K562 (cell line): ENCODE results near the gene PCGF6. TPM values are rescaled to one million over a fixed set of nuclear protein-coding genes. Genes with fewer than 3 reads are reported as not detected.

Source experiments
- ATF2 ChIP-seq: sonication (generic); formaldehyde crosslinking; IDR thresholded peaks from 2 replicates; pipeline ENCODE4 v1.8.1; 2022; ENCODE audit warnings: missing genetic modification reagents
- MGA ChIP-seq: fragments of 450-650 bp; IDR thresholded peaks from 2 replicates; pipeline ENCODE4 v1.6.1; 2016; ENCODE audit warnings: mild to moderate bottlenecking, moderate library complexity
- RBM22 ChIP-seq: fragments of 200-400 bp; formaldehyde crosslinking; IDR thresholded peaks from 2 replicates; pipeline ENCODE4 v1.6.1; 2018; ENCODE audit warnings: low read length, low read depth; ENCODE audit not compliant: poor library complexity, severe bottlenecking
- SIX5 ChIP-seq, 2 experiments: IDR thresholded peaks; 2 replicates each; pipeline ENCODE4 v1.6.1; 2011; ENCODE audit warnings: low read length in 2 of 2, borderline replicate concordance in 1 of 2, low read depth in 1 of 2, mild to moderate bottlenecking in 1 of 2, moderate library complexity in 1 of 2; ENCODE audit not compliant: insufficient read depth in 1 of 2
- SRF ChIP-seq, 2 experiments: fragments of 250-450, 450-650 bp in 1 of 2; sonication (Bioruptor Pico) in 1 of 2; sonication (generic) in 1 of 2; formaldehyde crosslinking; IDR thresholded peaks; 2 replicates each; pipeline versions ENCODE4 v1.5.0 to v1.5.1; 2020 to 2022; ENCODE audit warnings: mild to moderate bottlenecking in 1 of 2, missing genetic modification reagents in 1 of 2
- TAF1 ChIP-seq: IDR thresholded peaks from 2 replicates; pipeline ENCODE4 v1.6.1; 2011; ENCODE audit warnings: mild to moderate bottlenecking, low read length, moderate library complexity; ENCODE audit not compliant: insufficient read depth, control insufficient read depth, severe bottlenecking; ENCODE audit errors: extremely low read depth
- polyA plus RNA-seq, 8 experiments: library from polyadenylated mRNA; depleted of rRNA in 4 of 8; stranded (reverse) in 5 of 8; unstranded in 3 of 8; fragments of >200 nt; fragmentation: Nextera tagmentation in 2 of 8; fragmentation: Illumina TruSeq in 1 of 8; extraction: Ambion mirVana in 2 of 8; extraction: Trizol in 1 of 8; gene quantifications; 2 replicates each; pipeline versions ENCODE4 v1.2.1 to v1.2.3, GENCODE V29; 2011 to 2014; ENCODE audit warnings: inconsistent platforms in 1 of 8, missing spikeins in 1 of 8
- total RNA-seq, 7 experiments: library from RNA; depleted of rRNA in 6 of 7; stranded (reverse); fragments of >200 nt in 6 of 7; fragmentation: Illumina TruSeq in 2 of 7; extraction: Trizol in 2 of 7; gene quantifications; 2 replicates each; pipeline versions ENCODE4 v1.2.1 to v1.2.3, GENCODE V29; 2011 to 2021; ENCODE audit warnings: low replicate concordance in 1 of 7
- TF ChIP-seq, protein P1 (sequence below): IDR thresholded peaks from 2 replicates; pipeline ENCODE4 v1.6.1; 2011; ENCODE audit warnings: borderline replicate concordance, low read depth, mild to moderate bottlenecking, moderate library complexity, low read length; ENCODE audit not compliant: insufficient read depth, poor library complexity, severe bottlenecking

PCGF6 gene
- total and polyA plus RNA-seq, 9 of the 15 experiments (the other 6 are each of a cell fraction or from before 2014, with no cell fraction given) = 8.4 to 24.6 (median 20.6) TPM

DNA sequence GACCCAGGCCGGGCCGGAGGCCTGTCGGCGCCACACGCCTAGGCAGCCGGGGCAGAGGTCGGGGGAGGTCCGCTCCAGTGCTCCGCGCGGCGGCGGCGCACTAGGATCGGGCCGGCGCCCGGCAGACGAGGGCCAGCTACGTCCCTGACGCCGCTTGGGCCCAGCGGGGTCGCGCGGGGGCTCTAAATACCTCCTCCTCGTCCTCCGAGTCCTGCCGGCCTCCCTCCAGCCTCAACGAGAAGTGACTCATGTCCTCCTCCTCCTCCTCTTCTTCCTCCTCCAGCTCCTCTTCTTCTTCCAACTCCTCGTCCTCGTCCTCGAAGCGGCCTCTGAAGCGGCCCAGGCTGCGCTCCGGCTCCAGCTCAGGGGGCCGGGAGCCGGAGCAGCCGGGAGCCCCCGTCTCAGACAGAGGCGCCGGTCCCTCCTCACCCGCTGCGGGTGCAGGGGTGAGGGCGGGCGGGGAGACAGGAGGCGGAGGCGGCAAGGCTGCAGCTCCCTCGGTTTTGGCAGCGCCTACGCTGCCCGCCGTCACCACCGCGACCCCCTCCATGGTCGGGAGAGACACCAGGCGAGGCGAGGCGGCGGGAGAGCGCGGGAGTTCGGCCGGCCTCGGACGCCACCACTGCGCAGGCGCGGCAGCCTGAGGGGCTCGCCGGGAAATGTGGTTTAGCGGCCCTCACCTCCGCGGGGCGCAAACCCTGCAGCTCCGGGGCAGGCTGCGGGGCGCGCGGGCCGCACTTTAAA lies at the start of gene PCGF6 (continued):
- TF ChIP-seq MGA (peak; percentile 77), ATF2 (CRISPR knock-in tag) (no peak), SRF (CRISPR knock-in tag; IDR thresholded peaks at IDR 0.05) (0 out of 4 replicates have a peak, but pooled peaks of 1 of the 2 experiments have one; percentile 17), SIX5 (IDR thresholded peaks at IDR 0.05; ENCODE audit: borderline replicate concordance in 1 of 2, insufficient read depth in 1 of 2, low read depth in 1 of 2, low read length in 2 of 2) (peak; percentile 24 to 44; a peak in 1 of 4 replicates), RBM22 (no peak), TAF1 (peak; percentile 69)
- TF ChIP-seq, protein P1, sequence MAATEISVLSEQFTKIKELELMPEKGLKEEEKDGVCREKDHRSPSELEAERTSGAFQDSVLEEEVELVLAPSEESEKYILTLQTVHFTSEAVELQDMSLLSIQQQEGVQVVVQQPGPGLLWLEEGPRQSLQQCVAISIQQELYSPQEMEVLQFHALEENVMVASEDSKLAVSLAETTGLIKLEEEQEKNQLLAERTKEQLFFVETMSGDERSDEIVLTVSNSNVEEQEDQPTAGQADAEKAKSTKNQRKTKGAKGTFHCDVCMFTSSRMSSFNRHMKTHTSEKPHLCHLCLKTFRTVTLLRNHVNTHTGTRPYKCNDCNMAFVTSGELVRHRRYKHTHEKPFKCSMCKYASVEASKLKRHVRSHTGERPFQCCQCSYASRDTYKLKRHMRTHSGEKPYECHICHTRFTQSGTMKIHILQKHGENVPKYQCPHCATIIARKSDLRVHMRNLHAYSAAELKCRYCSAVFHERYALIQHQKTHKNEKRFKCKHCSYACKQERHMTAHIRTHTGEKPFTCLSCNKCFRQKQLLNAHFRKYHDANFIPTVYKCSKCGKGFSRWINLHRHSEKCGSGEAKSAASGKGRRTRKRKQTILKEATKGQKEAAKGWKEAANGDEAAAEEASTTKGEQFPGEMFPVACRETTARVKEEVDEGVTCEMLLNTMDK = peak; percentile 12
